DOHH2 (cell line): ENCODE results near the gene SPATA20.

Experiments
- H3F3A ChIP-seq: fragments of 200-600 bp; sonication (generic), shearing (Covaris generic); 2 replicates; pipeline ENCODE4 v1.6.0; 2016; ENCODE audit warnings: antibody characterized with exemption, mild to moderate bottlenecking; ENCODE audit not compliant: control insufficient read depth, insufficient read depth
- H3K27ac ChIP-seq: fragments of 200-600 bp; sonication (generic); 2 replicates; pipeline ENCODE4 v1.5.1; 2014; ENCODE audit warnings: low read depth, mild to moderate bottlenecking, low read length, moderate library complexity
- H3K27me3 ChIP-seq: fragments of 200-600 bp; sonication (generic); 2 replicates; pipeline ENCODE4 v1.6.1; 2014; ENCODE audit warnings: mild to moderate bottlenecking, low read length, mixed read lengths; ENCODE audit not compliant: control insufficient read depth
- H3K36me3 ChIP-seq: fragments of 200-600 bp; sonication (generic); 2 replicates; pipeline ENCODE4 v1.6.1; 2014; ENCODE audit warnings: mild to moderate bottlenecking, low read length, moderate library complexity, mixed read lengths; ENCODE audit not compliant: control insufficient read depth
- H3K4me1 ChIP-seq: fragments of 200-600 bp; sonication (generic); 2 replicates; pipeline ENCODE4 v1.6.1; 2014; ENCODE audit warnings: mild to moderate bottlenecking, low read length, mixed read lengths; ENCODE audit not compliant: control insufficient read depth
- H3K4me2 ChIP-seq: fragments of 200-600 bp; sonication (generic); 2 replicates; pipeline ENCODE4 v1.6.0; 2014; ENCODE audit warnings: mild to moderate bottlenecking, low read length, moderate library complexity
- H3K4me3 ChIP-seq: fragments of 200-600 bp; sonication (generic); 2 replicates; pipeline ENCODE4 v1.5.1; 2014; ENCODE audit warnings: mild to moderate bottlenecking, low read length, mixed read lengths
- H3K79me2 ChIP-seq: fragments of 200-600 bp; sonication (generic); 2 replicates; pipeline ENCODE4 v1.6.1; 2014; ENCODE audit warnings: mild to moderate bottlenecking, low read length, mixed read lengths; ENCODE audit not compliant: control insufficient read depth
- H3K9me2 ChIP-seq: fragments of 200-600 bp; sonication (generic); replicated peaks from 2 replicates; pipeline ENCODE4 v1.6.1; 2014; ENCODE audit warnings: mild to moderate bottlenecking, low read length, mixed read lengths; ENCODE audit not compliant: control insufficient read depth
- H3K9me3 ChIP-seq: fragments of 200-600 bp; sonication (generic); 2 replicates; pipeline ENCODE4 v1.6.1; 2014; ENCODE audit warnings: antibody characterized with exemption, low read length, mixed read lengths; ENCODE audit not compliant: control insufficient read depth, insufficient read depth
- H4K20me1 ChIP-seq: fragments of 200-600 bp; sonication (generic); 2 replicates; pipeline ENCODE4 v1.6.0; 2014; ENCODE audit warnings: low read depth, mild to moderate bottlenecking, antibody characterized with exemption, low read length, moderate library complexity; ENCODE audit not compliant: control insufficient read depth, insufficient read depth
- EZH2phosphoT487 ChIP-seq: fragments of 200-600 bp; sonication (generic); IDR thresholded peaks from 2 replicates; pipeline ENCODE4 v1.6.1; 2017; ENCODE audit warnings: borderline replicate concordance, mild to moderate bottlenecking, antibody characterized with exemption, low read length, moderate library complexity, mixed read lengths
- TF ChIP-seq, protein P1 (sequence below): fragments of 200-600 bp; sonication (generic); IDR thresholded peaks from one replicate; pipeline ENCODE4 v1.5.1; 2014; ENCODE audit warnings: antibody characterized with exemption, mild to moderate bottlenecking, low read depth, low read length; ENCODE audit not compliant: poor library complexity, severe bottlenecking

Gene SPATA20

DNA sequence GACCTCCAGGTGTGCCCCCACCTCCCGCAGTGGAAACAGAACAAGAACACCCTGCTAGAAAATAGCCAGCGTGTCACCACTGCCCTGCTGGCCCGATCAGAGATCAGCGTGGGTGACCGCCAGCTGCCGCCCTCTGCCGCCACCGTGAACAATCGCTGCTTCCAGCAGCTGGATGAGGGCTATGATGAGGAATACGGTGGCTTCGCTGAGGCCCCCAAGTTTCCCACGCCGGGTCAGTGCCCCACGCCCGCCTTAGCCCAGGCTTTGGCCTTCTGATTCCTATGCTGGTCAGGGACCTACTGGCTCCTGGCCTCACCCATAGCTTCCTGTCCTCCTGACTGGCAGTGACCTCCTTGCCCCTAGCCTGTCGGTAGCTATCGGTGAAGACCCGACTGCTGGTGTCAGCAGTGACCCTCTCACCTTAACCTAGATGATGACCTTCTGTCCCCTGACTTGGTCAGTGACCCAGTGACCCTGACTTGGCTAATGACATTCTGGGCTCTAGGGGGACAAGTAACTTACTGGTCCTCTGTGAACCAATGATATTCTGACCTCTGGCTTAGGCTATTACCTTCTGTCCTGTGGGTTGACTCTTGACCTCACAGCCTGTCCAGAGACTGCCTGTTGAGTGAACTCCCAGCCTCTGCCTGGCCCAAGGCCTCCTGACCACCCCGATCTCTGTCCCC, 2.4 kb downstream of the SPATA20 start:
- TF ChIP-seq EZH2phosphoT487, result no peak
- TF ChIP-seq, protein P1, sequence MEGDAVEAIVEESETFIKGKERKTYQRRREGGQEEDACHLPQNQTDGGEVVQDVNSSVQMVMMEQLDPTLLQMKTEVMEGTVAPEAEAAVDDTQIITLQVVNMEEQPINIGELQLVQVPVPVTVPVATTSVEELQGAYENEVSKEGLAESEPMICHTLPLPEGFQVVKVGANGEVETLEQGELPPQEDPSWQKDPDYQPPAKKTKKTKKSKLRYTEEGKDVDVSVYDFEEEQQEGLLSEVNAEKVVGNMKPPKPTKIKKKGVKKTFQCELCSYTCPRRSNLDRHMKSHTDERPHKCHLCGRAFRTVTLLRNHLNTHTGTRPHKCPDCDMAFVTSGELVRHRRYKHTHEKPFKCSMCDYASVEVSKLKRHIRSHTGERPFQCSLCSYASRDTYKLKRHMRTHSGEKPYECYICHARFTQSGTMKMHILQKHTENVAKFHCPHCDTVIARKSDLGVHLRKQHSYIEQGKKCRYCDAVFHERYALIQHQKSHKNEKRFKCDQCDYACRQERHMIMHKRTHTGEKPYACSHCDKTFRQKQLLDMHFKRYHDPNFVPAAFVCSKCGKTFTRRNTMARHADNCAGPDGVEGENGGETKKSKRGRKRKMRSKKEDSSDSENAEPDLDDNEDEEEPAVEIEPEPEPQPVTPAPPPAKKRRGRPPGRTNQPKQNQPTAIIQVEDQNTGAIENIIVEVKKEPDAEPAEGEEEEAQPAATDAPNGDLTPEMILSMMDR, result no peak
- no peaks in the 10 kb centered on the region for H3K9me3 ChIP-seq
- H3K27ac ChIP-seq, result no peak overlapping the region
- H4K20me1 ChIP-seq, result peaks cover 3% of the 10 kb centered on the region; the same call in 1 of the 2 replicates
- H3K79me2 ChIP-seq, result no peaks in the 10 kb centered on the region
- H3K9me2 ChIP-seq, result no peaks in the 10 kb centered on the region
- no peak overlapping the region for H3K4me3 ChIP-seq
- H3K27me3 ChIP-seq, result peaks cover 5% of the 10 kb centered on the region; the same call in 1 of the 2 replicates
- no peaks in the 10 kb centered on the region for H3K36me3 ChIP-seq
- no peaks in the 10 kb centered on the region for H3F3A ChIP-seq
- H3K4me2 ChIP-seq, result no peak overlapping the region
- H3K4me1 ChIP-seq, result peaks cover 7% of the 10 kb centered on the region

GRCh38 chr17:50549969-50550368, 3.0 kb downstream of the SPATA20 start:
- H4K20me1 ChIP-seq, result peaks cover 3% of the 10 kb centered on the region; the same call in 1 of the 2 replicates
- H3K36me3 ChIP-seq, result no peaks in the 10 kb centered on the region
- H3K27me3 ChIP-seq, result peaks cover 5% of the 10 kb centered on the region; the same call in 1 of the 2 replicates
- no peak overlapping the region for H3K27ac ChIP-seq
- no peaks in the 10 kb centered on the region for H3K9me2 ChIP-seq
- no peak overlapping the region for H3K4me2 ChIP-seq
- H3K4me1 ChIP-seq, result peaks cover 7% of the 10 kb centered on the region
- H3K9me3 ChIP-seq, result no peaks in the 10 kb centered on the region
- no peaks in the 10 kb centered on the region for H3K79me2 ChIP-seq
- no peak for TF ChIP-seq EZH2phosphoT487
- H3K4me3 ChIP-seq, result no peak overlapping the region
- H3F3A ChIP-seq, result no peaks in the 10 kb centered on the region

GRCh38 chr17:50550661-50551432, 3.9 kb downstream of the SPATA20 start:
- H3K9me2 ChIP-seq, result no peaks in the 10 kb centered on the region
- no peak overlapping the region for H3K4me3 ChIP-seq
- no peaks in the 10 kb centered on the region for H3F3A ChIP-seq
- no peaks in the 10 kb centered on the region for H3K79me2 ChIP-seq
- H3K27ac ChIP-seq, result no peak overlapping the region
- no peaks in the 10 kb centered on the region for H3K9me3 ChIP-seq
- H4K20me1 ChIP-seq, result peaks cover 3% of the 10 kb centered on the region; the same call in 1 of the 2 replicates
- H3K36me3 ChIP-seq, result no peaks in the 10 kb centered on the region
- peaks cover 5% of the 10 kb centered on the region; the same call in 1 of the 2 replicates for H3K27me3 ChIP-seq
- H3K4me1 ChIP-seq, result peaks cover 7% of the 10 kb centered on the region
- TF ChIP-seq EZH2phosphoT487, result no peak
- TF ChIP-seq, protein P1, result peak; percentile 51
- no peak overlapping the region for H3K4me2 ChIP-seq

DNA sequence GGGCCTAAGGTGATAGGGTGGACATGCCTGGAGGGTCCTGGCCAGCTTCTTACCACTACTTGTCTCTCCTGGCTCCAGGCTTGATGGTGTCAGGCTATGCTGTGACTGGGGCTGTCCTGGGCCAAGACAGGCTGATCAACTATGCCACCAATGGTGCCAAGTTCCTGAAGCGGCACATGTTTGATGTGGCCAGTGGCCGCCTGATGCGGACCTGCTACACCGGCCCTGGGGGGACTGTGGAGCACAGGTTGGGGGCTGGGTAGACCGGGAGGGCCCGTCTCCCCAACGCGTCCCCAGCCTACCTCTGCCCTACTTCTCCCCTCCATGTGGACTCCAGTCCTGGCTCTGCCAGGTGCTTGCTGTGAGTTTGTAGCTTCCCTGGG, 4.5 kb downstream of the SPATA20 start:
- H3K27ac ChIP-seq, result no peak overlapping the region
- H3K4me1 ChIP-seq, result peaks cover 7% of the 10 kb centered on the region
- H3F3A ChIP-seq, result no peaks in the 10 kb centered on the region
- no peaks in the 10 kb centered on the region for H3K36me3 ChIP-seq
- no peaks in the 10 kb centered on the region for H3K9me3 ChIP-seq
- H3K9me2 ChIP-seq, result no peaks in the 10 kb centered on the region
- H4K20me1 ChIP-seq, result peaks cover under 1% of the 10 kb centered on the region; the same call in 1 of the 2 replicates
- no peak overlapping the region for H3K4me3 ChIP-seq
- no peaks in the 10 kb centered on the region for H3K79me2 ChIP-seq
- TF ChIP-seq, protein P1, result no peak
- no peak for TF ChIP-seq EZH2phosphoT487
- no peak overlapping the region for H3K4me2 ChIP-seq
- H3K27me3 ChIP-seq, result peaks cover under 1% of the 10 kb centered on the region; the same call in 1 of the 2 replicates
